ENCODE data around the gene AQP7. TPM values are rescaled to one million over a fixed set of nuclear protein-coding genes. Genes with fewer than 3 reads are reported as not detected.

The AQP7 gene
- total RNA-seq, 2 experiments from 2014 or later: 2.2 TPM; not detected in 1

DNA sequence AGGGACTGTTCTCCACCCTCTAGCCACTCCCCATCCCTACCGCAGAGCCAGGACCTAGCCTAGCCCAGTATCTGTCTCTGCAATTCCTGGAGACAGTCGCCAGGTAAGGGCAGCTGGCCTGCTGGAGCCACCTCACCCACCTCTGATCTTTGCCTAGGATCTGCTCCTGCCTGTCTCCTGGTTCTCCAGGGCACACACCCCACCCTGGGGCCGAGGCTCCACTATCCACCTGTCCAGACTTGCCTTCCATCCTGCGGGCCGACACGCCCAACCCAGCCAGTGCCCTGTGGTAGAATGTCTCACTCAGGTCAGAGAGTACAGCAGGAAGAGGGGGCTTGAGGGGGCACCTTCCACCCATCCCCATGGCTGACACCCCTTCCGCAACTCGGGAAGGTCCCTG lies 15.7 kb upstream of the AQP7 start:
- intact Hi-C loops (cut with micrococcal nuclease; ENCODE audit: unreplicated experiment): loop anchor here (5.0 kb wide), 1 partner anchor 49 kb away; no protein-coding TSS in a partner anchor
- TF ChIP-seq, protein P1, sequence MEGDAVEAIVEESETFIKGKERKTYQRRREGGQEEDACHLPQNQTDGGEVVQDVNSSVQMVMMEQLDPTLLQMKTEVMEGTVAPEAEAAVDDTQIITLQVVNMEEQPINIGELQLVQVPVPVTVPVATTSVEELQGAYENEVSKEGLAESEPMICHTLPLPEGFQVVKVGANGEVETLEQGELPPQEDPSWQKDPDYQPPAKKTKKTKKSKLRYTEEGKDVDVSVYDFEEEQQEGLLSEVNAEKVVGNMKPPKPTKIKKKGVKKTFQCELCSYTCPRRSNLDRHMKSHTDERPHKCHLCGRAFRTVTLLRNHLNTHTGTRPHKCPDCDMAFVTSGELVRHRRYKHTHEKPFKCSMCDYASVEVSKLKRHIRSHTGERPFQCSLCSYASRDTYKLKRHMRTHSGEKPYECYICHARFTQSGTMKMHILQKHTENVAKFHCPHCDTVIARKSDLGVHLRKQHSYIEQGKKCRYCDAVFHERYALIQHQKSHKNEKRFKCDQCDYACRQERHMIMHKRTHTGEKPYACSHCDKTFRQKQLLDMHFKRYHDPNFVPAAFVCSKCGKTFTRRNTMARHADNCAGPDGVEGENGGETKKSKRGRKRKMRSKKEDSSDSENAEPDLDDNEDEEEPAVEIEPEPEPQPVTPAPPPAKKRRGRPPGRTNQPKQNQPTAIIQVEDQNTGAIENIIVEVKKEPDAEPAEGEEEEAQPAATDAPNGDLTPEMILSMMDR (conservative IDR thresholded peaks at IDR 0.05; ENCODE audit: low read length): no peak
- no peak for TF ChIP-seq EZH2phosphoT487 (IDR thresholded peaks at IDR 0.05; ENCODE audit: borderline replicate concordance, low read depth, low read length)
- Histone ChIP-seq H3K4me3 (ENCODE audit: low read depth, low read length, poor library complexity, severe bottlenecking) (no peak overlapping the region), H3K27ac (ENCODE audit: low read depth, low read length, poor library complexity, severe bottlenecking) (no peak overlapping the region), H3K4me1 (ENCODE audit: insufficient read depth, low read length, poor library complexity, severe bottlenecking) (peaks cover 14% of the 10 kb centered on the region), H3K36me3 (ENCODE audit: insufficient read depth, low read length) (no peaks in the 10 kb centered on the region), H4K20me1 (ENCODE audit: insufficient read depth, low read length) (no peaks in the 10 kb centered on the region), H3K4me2 (ENCODE audit: low read length) (no peak overlapping the region), H2AFZ (ENCODE audit: low read length) (no peak overlapping the region), H3K79me2 (ENCODE audit: insufficient read depth, low read depth, low read length) (no peaks in the 10 kb centered on the region), H3K9me2 (ENCODE audit: insufficient read depth, low read length) (no peaks in the 10 kb centered on the region), H3K9me3 (ENCODE audit: low read length) (no peaks in the 10 kb centered on the region)
- no peak for DNase-seq (ENCODE audit: low spot score)
- ChIA-PET CTCF (ENCODE audit: unreplicated experiment) (no interaction called here), POLR2A (no interaction called here)
- BruUV-seq (replicated peaks): no TSS peak

DNA sequence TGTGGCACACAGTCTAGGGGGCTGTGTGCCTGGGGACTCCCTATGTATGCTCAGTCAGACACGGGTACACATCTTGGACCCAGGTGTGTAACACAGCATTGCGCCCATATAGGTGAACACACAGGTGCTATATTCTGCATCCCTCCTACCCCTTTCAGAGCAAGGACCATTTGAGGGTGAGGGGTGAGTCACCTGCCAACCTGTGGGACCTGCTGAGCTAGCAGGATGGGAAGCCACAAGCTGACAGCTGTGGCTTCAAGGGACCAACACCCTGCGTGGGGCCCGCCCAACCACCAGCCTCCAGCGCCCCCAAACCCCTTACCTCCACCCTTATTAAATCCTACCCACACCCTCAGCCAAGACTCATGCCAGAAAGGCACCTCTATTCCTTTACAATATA lies 14.6 kb upstream of the AQP7 start:
- Histone ChIP-seq H3K4me2 (ENCODE audit: low read length) (no peak overlapping the region), H2AFZ (ENCODE audit: low read length) (no peak overlapping the region), H3K27ac (ENCODE audit: low read depth, low read length, poor library complexity, severe bottlenecking) (no peak overlapping the region), H3K9me2 (ENCODE audit: insufficient read depth, low read length) (no peaks in the 10 kb centered on the region), H3K9me3 (ENCODE audit: low read length) (no peaks in the 10 kb centered on the region), H3K4me3 (ENCODE audit: low read depth, low read length, poor library complexity, severe bottlenecking) (no peak overlapping the region), H3K79me2 (ENCODE audit: insufficient read depth, low read depth, low read length) (no peaks in the 10 kb centered on the region), H4K20me1 (ENCODE audit: insufficient read depth, low read length) (no peaks in the 10 kb centered on the region), H3K36me3 (ENCODE audit: insufficient read depth, low read length) (no peaks in the 10 kb centered on the region), H3K4me1 (ENCODE audit: insufficient read depth, low read length, poor library complexity, severe bottlenecking) (peaks cover 14% of the 10 kb centered on the region)
- CTCF ChIA-PET (ENCODE audit: unreplicated experiment): interaction anchor here (0.7 to 1.4 kb wide), 3 partner anchors 14 to 31 kb away, joined by 3 read pairs; partner anchors contain the start of gene AQP3
- BruUV-seq (replicated peaks): no TSS peak
- TF ChIP-seq, protein P1 (conservative IDR thresholded peaks at IDR 0.05; ENCODE audit: low read length): no peak
- TF ChIP-seq EZH2phosphoT487 (IDR thresholded peaks at IDR 0.05; ENCODE audit: borderline replicate concordance, low read depth, low read length): no peak
- intact Hi-C loops (cut with micrococcal nuclease; ENCODE audit: unreplicated experiment): loop anchor here (5.0 kb wide), 1 partner anchor 50 kb away; no protein-coding TSS in a partner anchor
- DNase-seq (ENCODE audit: low spot score): no peak
- POLR2A ChIA-PET: no interaction called here

- TF ChIP-seq EZH2phosphoT487 (IDR thresholded peaks at IDR 0.05; ENCODE audit: borderline replicate concordance, low read depth, low read length): no peak
- TF ChIP-seq, protein P1 (conservative IDR thresholded peaks at IDR 0.05; ENCODE audit: low read length): peak; percentile 93
- peak overlapping the region; percentile 85 for H2AFZ ChIP-seq (ENCODE audit: low read length)
- intact Hi-C loops (cut with micrococcal nuclease; ENCODE audit: unreplicated experiment): loop anchor here (1.0 to 5.0 kb wide), 3 partner anchors 37 to 128 kb away; no protein-coding TSS in a partner anchor
- peaks cover 14% of the 10 kb centered on the region for H3K4me1 ChIP-seq (ENCODE audit: insufficient read depth, low read length, poor library complexity, severe bottlenecking)
- BruUV-seq (replicated peaks): no TSS peak
- H3K79me2 ChIP-seq (ENCODE audit: insufficient read depth, low read depth, low read length): no peaks in the 10 kb centered on the region
- no peaks in the 10 kb centered on the region for H4K20me1 ChIP-seq (ENCODE audit: insufficient read depth, low read length)
- H3K9me2 ChIP-seq (ENCODE audit: insufficient read depth, low read length): no peaks in the 10 kb centered on the region
- CTCF ChIA-PET (ENCODE audit: unreplicated experiment): interaction anchor here (1.0 to 2.4 kb wide), 4 partner anchors 15 to 58 kb away, joined by 3 to 17 read pairs (median 4); partner anchors contain the start of gene NOL6
- no peak overlapping the region for H3K27ac ChIP-seq (ENCODE audit: low read depth, low read length, poor library complexity, severe bottlenecking)
- no peaks in the 10 kb centered on the region for H3K9me3 ChIP-seq (ENCODE audit: low read length)
- DNase-seq (ENCODE audit: low spot score): peak; percentile 81
- POLR2A ChIA-PET: interaction anchor here (0.9 to 1.5 kb wide), 4 partner anchors 26 to 89 kb away, joined by 3 to 5 read pairs (median 3); partner anchors contain the start of gene NOL6
- H3K4me2 ChIP-seq (ENCODE audit: low read length): peak overlapping the region; percentile 42
- H3K36me3 ChIP-seq (ENCODE audit: insufficient read depth, low read length): no peaks in the 10 kb centered on the region
- H3K4me3 ChIP-seq (ENCODE audit: low read depth, low read length, poor library complexity, severe bottlenecking): no peak overlapping the region
Observed at GRCh38 chr9:33415501-33416038, 13.2 kb upstream of the AQP7 start.
